C4-2B (cell line): ENCODE measurements around the gene KRT73.

Experiments used
- H3K27ac ChIP-seq: fragments of 450-650 bp; 2 replicates; pipeline ENCODE4 v1.5.1; 2017
- ZFX ChIP-seq: fragments of 450-650 bp; IDR thresholded peaks from 2 replicates; pipeline ENCODE4 v1.6.1; 2017
- TF ChIP-seq, protein P1 (sequence below): fragments of 450-650 bp; conservative IDR thresholded peaks from 2 replicates; pipeline ENCODE4 v1.5.1; 2017; ENCODE audit warnings: mild to moderate bottlenecking

Gene KRT73

DNA sequence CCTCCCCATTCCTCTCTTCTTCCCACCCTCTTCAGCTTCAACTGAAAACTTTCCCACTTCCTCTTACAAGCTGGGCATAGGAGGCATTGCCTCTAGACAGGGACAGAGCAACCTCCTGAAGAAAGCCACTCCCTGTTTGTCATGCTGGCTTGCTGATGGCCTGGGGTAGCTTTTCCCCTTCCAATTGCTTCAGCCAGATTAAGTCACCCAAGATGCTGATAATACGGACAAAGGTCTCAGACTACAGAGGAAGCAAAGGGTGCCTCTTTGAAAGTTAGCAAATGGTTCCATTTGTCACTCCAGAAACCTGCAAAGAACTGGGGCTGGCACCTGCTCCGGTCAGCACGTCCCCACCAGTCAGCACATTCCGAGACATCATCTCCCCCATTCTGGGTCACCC is 27.6 kb upstream of the KRT73 start:
- no peak overlapping the region for H3K27ac ChIP-seq
- TF ChIP-seq, protein P1, sequence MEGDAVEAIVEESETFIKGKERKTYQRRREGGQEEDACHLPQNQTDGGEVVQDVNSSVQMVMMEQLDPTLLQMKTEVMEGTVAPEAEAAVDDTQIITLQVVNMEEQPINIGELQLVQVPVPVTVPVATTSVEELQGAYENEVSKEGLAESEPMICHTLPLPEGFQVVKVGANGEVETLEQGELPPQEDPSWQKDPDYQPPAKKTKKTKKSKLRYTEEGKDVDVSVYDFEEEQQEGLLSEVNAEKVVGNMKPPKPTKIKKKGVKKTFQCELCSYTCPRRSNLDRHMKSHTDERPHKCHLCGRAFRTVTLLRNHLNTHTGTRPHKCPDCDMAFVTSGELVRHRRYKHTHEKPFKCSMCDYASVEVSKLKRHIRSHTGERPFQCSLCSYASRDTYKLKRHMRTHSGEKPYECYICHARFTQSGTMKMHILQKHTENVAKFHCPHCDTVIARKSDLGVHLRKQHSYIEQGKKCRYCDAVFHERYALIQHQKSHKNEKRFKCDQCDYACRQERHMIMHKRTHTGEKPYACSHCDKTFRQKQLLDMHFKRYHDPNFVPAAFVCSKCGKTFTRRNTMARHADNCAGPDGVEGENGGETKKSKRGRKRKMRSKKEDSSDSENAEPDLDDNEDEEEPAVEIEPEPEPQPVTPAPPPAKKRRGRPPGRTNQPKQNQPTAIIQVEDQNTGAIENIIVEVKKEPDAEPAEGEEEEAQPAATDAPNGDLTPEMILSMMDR, result no peak

DNA sequence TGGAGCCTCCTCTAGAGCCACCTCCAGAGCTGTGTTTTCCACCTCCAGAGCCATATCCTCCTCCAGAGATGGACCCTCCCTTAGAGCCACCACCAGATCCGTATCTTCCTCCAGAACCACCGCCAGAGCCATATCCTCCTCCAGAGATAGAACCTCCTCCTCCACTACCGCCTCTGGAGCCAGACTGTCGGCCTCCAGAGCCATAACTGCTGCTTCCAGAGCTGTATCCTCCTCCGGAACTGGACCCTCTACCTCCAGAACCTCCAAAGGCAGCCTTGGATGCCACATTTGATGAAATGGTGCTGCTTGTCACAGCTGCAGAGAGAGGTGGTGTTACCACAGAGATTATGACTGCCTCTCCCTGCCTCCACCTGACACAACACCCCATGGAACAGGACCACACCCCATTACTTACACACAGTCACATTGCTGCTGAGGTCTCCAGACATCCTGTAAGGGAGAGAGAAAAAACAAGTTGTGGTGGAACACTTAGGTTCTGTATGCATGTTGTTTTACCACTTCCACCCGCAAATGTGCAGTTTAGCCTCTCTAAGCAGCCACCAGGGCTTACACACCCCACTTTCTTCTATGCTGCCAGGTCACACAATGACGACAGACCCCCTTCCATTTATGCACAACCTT is 26.9 kb upstream of the KRT73 start:
- no peak for TF ChIP-seq ZFX
- TF ChIP-seq, protein P1, result no peak
- no peak overlapping the region for H3K27ac ChIP-seq

DNA sequence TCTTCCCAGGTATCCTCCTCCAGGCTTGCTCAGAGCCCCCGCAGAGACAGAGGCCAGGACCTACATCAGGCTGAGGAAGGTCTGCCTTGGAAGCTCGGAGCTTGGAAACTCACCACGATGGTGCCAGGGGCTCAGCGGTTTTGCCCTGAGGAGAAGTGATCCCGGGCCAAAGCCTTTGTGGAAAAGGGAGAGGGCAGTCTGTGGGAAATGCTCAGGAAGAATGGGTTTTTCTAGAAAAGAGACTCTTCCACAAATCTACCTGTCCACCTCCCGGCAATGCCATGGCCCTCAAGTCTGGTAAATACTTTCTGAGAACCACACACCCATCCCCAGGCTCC is 25.7 kb upstream of the KRT73 start:
- TF ChIP-seq, protein P1, result no peak
- no peak for TF ChIP-seq ZFX

DNA sequence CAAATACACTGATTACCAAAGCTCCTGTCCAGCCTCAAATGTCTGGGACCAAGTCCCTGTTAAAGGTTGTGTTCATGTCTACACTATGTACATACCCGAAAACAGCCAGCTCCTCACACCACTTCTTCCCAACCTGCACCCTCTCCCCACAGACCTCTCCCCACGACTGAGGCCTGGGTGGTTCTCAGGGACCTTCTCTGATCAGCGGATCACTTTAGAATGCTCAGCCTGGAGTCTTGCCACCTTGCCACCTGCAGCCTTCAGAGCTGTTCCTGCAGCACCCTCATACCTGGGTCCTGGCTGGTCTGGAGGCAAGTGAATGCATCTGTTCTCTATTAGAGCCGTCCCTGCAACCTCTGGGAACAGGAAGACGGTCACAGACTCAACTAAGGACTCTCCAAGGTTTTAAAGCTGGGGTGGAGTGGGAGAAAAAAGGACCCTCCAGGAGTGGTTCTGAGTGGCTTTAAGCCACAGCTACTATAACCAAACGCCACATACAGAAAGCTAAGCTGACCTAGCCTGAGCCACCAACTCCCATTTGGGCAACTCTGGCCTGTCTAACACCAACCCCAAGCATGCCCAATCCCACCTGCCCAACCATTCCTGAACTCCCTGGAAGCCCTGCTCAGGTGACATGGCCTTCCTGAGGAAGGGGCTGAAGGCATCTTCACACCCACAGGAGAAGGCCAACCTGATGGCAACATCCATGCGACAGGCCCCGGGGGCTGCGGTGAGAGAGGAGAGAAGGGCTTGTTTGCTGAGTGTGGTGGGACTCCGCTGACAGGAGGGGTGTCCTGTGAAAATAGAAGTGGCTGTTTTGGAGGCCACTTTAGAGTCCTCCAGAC is 25.1 kb upstream of the KRT73 start:
- no peak for TF ChIP-seq ZFX
- TF ChIP-seq, protein P1, result no peak
- no peak overlapping the region for H3K27ac ChIP-seq

More for the DNA sequence above, 25.7 kb upstream of the KRT73 start:
- H3K27ac ChIP-seq, result no peak overlapping the region

DNA sequence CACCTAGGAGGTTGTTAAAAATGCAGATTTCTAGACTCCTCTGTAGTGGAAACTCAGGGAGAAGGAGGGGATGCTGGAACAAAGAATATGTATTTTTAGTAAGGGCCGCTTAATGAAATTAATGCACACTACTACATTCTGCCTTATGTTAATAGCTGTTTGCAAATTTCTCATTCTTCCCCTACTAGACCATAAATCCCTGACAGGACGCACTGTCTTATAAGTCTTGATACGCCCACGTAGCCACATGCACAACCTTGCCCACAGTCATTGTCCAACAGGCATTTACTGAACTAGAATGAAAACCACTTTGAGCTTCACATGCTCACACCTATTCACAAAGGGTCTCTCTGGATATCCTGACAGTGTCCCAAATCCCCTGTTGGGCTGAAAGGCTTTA is 23.1 kb upstream of the KRT73 start:
- no peak for TF ChIP-seq ZFX
- TF ChIP-seq, protein P1, result no peak
- H3K27ac ChIP-seq, result no peak overlapping the region

DNA sequence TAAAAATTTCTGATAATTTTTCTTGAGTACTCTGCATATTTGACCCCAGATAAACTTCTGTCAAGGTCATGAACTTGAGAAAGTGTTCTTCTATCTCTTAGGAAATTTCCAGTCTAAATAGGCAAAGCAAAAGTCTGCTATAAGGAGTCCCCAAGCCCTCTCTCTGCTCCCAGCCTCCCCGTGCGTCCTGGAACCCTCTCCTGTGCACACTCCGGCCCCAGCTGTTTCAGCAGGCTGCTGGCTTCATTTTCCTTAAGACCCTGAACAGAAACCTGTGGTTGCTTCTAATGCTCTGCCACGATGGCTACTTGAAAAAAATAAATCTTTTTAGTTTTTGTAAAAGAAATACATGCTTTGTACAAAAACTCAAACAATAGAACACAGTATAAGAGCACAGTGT is 18.9 kb upstream of the KRT73 start:
- H3K27ac ChIP-seq, result no peak overlapping the region
- no peak for TF ChIP-seq ZFX
- TF ChIP-seq, protein P1, result no peak

DNA sequence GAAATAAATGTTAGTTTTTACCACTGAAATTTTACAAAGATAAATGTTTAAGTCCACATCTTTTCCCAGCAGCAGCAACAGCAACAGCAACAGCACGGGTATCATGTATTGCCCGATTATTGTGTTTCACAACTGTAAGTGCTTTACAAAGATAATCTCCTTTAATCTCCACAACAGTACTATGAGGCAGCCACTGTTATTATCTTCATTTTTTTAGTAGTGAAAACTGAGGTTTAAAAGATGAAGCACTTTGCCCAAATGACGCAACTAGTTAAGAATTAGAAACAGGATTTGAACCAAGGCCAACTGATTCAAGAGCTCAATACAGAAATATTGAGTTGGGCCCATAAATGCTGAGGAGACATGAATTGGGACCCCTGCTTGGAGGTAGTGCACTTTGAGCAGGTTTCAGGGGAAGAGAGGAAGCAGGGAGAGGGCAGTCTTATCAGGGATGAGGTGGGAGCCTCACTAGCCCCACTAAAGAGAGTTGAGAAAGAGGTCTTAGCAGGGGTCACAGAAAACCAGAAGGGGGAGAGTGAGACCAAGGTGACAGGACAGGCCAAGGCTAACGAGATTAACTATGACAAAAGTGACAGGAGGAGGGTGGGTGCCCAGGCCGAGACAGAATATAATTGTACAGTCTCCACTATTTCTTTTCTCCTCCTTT is 18.4 kb upstream of the KRT73 start:
- no peak overlapping the region for H3K27ac ChIP-seq
- TF ChIP-seq ZFX, result no peak
- TF ChIP-seq, protein P1, result no peak
